K562 (cell line): ENCODE measurements around the gene PTPN18. TPM values are rescaled to one million over a fixed set of nuclear protein-coding genes. Genes with fewer than 3 reads are reported as not detected.
A peak's percentile ranks its signal among the peaks of the same experiment; 100 is the strongest.

Experiments
- BRF1 ChIP-seq: IDR thresholded peaks from 3 replicates; pipeline ENCODE4 v1.6.1; 2011; ENCODE audit warnings: borderline replicate concordance, mild to moderate bottlenecking; ENCODE audit not compliant: insufficient read length; ENCODE audit errors: extremely low read depth
- CXXC5 ChIP-seq: fragments of 250-450 bp; sonication (Bioruptor Pico); IDR thresholded peaks from 2 replicates; pipeline ENCODE4 v1.8.0; 2022; ENCODE audit warnings: inconsistent platforms, mild to moderate bottlenecking, moderate library complexity
- FOXK2 ChIP-seq, 2 experiments: fragments of 450-650 bp; IDR thresholded peaks in 1 of 2; conservative IDR thresholded peaks in 1 of 2; 2 replicates each; pipeline ENCODE4 v1.6.1; 2016; ENCODE audit warnings: low read depth in 2 of 2, mild to moderate bottlenecking in 1 of 2
- HIVEP1 ChIP-seq: fragments of 250-450 bp; sonication (Bioruptor Pico); IDR thresholded peaks from 2 replicates; pipeline ENCODE4 v1.4.0; 2020; ENCODE audit warnings: mild to moderate bottlenecking
- HOXB6 ChIP-seq: fragments of 250-450 bp; sonication (Bioruptor Pico); IDR thresholded peaks from 2 replicates; pipeline ENCODE4 v1.5.1; 2022; ENCODE audit warnings: mild to moderate bottlenecking, borderline replicate concordance
- MAFF ChIP-seq: IDR thresholded peaks from 2 replicates; pipeline ENCODE4 v1.6.1; 2012; ENCODE audit warnings: low read length, improper control_type of control experiment
- MTA3 ChIP-seq: fragments of 450-650 bp; formaldehyde crosslinking; IDR thresholded peaks from 2 replicates; pipeline ENCODE4 v1.6.1; 2017; ENCODE audit warnings: mild to moderate bottlenecking, borderline replicate concordance
- NCOR1 ChIP-seq: fragments of 450-650 bp; IDR thresholded peaks from 2 replicates; pipeline ENCODE4 v1.6.1; 2016; ENCODE audit warnings: mild to moderate bottlenecking, moderate library complexity
- POLR2AphosphoS2 ChIP-seq: IDR thresholded peaks from 2 replicates; pipeline ENCODE4 v1.6.1; 2012; ENCODE audit warnings: low read length, improper control_type of control experiment
- PPARD ChIP-seq: fragments of 250-450 bp; sonication (Bioruptor Pico); IDR thresholded peaks from 2 replicates; pipeline ENCODE4 v1.8.0; 2022; ENCODE audit warnings: inconsistent platforms, mild to moderate bottlenecking, moderate library complexity
- PTTG1 ChIP-seq: fragments of 450-650 bp; IDR thresholded peaks from 2 replicates; pipeline ENCODE4 v1.6.1; 2016; ENCODE audit warnings: low read depth, mild to moderate bottlenecking, missing genetic modification characterization, missing compliant biosample characterization
- SOX6 ChIP-seq: fragments of 450-650 bp; IDR thresholded peaks from 2 replicates; pipeline ENCODE4 v1.6.1; 2014; ENCODE audit warnings: mild to moderate bottlenecking
- STAG1 ChIP-seq: sonication (generic); formaldehyde crosslinking; IDR thresholded peaks from 2 replicates; pipeline ENCODE4 v1.5.0; 2020; ENCODE audit warnings: missing genetic modification reagents, borderline replicate concordance
- TAF7 ChIP-seq: fragments of 450-650 bp; IDR thresholded peaks from 2 replicates; pipeline ENCODE4 v1.6.1; 2016; ENCODE audit warnings: missing genetic modification characterization, missing compliant biosample characterization
- U2AF1 ChIP-seq: fragments of 200-400 bp; formaldehyde crosslinking; optimal IDR thresholded peaks from 2 replicates; pipeline ENCODE3; 2017; ENCODE audit warnings: mild to moderate bottlenecking, low read depth, low read length, moderate library complexity
- ZFPM2 ChIP-seq: fragments of 250-450 bp; sonication (Bioruptor Pico); IDR thresholded peaks from 2 replicates; pipeline ENCODE4 v1.5.1; 2022; ENCODE audit warnings: mild to moderate bottlenecking
- ZNF124 ChIP-seq: sonication (generic); formaldehyde crosslinking; IDR thresholded peaks from 2 replicates; pipeline ENCODE4 v1.8.1; 2022; ENCODE audit warnings: missing genetic modification reagents
- ZNF583 ChIP-seq: fragments of 250-450 bp; sonication (Bioruptor Pico); IDR thresholded peaks from 2 replicates; pipeline ENCODE4 v1.4.0; 2020
- ZNF586 ChIP-seq: fragments of 450-650 bp; formaldehyde crosslinking; conservative IDR thresholded peaks from 2 replicates; pipeline ENCODE4 v1.4.0; 2020; ENCODE audit warnings: mild to moderate bottlenecking, moderate library complexity
- ZNF830 ChIP-seq: fragments of 250-450 bp; sonication (Bioruptor Pico); IDR thresholded peaks from 2 replicates; pipeline ENCODE4 v1.5.0; 2021; ENCODE audit warnings: mild to moderate bottlenecking
- polyA plus RNA-seq, 8 experiments: library from polyadenylated mRNA; depleted of rRNA in 4 of 8; stranded (reverse) in 5 of 8; unstranded in 3 of 8; fragments of >200 nt; fragmentation: Nextera tagmentation in 2 of 8; fragmentation: Illumina TruSeq in 1 of 8; extraction: Ambion mirVana in 2 of 8; extraction: Trizol in 1 of 8; gene quantifications; 2 replicates each; pipeline versions ENCODE4 v1.2.1 to v1.2.3, GENCODE V29; 2011 to 2014; ENCODE audit warnings: inconsistent platforms in 1 of 8, missing spikeins in 1 of 8
- total RNA-seq, 7 experiments: library from RNA; depleted of rRNA in 6 of 7; stranded (reverse); fragments of >200 nt in 6 of 7; fragmentation: Illumina TruSeq in 2 of 7; extraction: Trizol in 2 of 7; gene quantifications; 2 replicates each; pipeline versions ENCODE4 v1.2.1 to v1.2.3, GENCODE V29; 2011 to 2021; ENCODE audit warnings: low replicate concordance in 1 of 7
- TF ChIP-seq, protein P1 (sequence below): fragments of 250-450 bp; sonication (Bioruptor Pico); IDR thresholded peaks from 2 replicates; pipeline ENCODE4 v1.5.0; 2021
- TF ChIP-seq, protein P2 (sequence below): fragments of 250-450 bp; sonication (Bioruptor Pico); IDR thresholded peaks from 2 replicates; pipeline ENCODE4 v1.4.0; 2020; ENCODE audit warnings: borderline replicate concordance
- TF ChIP-seq, protein P3 (sequence below), 3 experiments: fragments of 200-800 bp in 1 of 3; fragments of 250-450 bp in 1 of 3; fragments of 450-650 bp in 1 of 3; sonication (Bioruptor Pico) in 1 of 3; sonication (Bioruptor generic) in 1 of 3; formaldehyde crosslinking in 1 of 3; IDR thresholded peaks; 2 replicates each; pipeline versions ENCODE4 v1.6.1 to v1.8.0; 2016 to 2022; ENCODE audit warnings: mild to moderate bottlenecking in 2 of 3, missing genetic modification characterization in 2 of 3, missing compliant biosample characterization in 1 of 3, moderate library complexity in 1 of 3

The PTPN18 gene
- total and polyA plus RNA-seq, 9 of the 15 experiments (the other 6 are each of a cell fraction or from before 2014, with no cell fraction given), result 11.6 to 90.7 (median 49.6) TPM

DNA sequence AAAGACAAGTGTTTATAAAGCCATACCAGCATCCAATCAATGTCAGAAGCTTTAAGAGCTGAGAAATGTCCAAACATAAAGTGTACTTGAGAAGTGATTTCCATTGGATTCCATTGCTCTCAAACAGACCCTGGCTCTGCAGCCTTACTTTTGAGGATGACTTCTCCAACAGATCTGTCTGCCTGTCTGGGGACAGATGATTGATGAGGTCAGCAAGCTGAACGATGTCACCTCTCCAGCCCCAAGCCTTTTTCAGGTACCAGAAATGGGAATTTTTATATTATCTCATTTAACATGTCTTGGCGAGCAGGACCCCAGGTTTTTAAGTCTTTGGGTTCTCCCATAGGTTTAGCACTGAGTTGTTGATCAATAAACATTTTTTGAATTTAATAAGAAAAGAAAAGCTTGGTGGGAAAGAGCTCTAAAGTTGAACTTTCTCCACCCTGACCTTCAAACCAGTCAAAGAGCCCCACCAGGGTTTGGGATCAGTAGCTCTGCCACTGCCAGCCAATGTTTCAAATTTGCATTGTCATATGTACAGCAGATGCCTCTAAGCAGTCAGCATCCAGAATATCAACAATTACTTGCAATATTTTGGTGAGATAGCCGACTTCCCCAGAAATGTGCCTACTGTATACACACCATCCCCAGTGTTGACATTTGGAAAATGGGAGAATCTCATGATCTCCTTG, 22.5 kb downstream of the PTPN18 start (continued):
- TF ChIP-seq, protein P1, sequence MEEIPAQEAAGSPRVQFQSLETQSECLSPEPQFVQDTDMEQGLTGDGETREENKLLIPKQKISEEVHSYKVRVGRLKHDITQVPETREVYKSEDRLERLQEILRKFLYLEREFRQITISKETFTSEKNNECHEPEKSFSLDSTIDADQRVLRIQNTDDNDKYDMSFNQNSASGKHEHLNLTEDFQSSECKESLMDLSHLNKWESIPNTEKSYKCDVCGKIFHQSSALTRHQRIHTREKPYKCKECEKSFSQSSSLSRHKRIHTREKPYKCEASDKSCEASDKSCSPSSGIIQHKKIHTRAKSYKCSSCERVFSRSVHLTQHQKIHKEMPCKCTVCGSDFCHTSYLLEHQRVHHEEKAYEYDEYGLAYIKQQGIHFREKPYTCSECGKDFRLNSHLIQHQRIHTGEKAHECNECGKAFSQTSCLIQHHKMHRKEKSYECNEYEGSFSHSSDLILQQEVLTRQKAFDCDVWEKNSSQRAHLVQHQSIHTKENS, result no peak
- TF ChIP-seq FOXK2 (conservative IDR thresholded peaks at IDR 0.05 in 1 of 2, IDR thresholded peaks at IDR 0.05 in 1 of 2; ENCODE audit: low read depth in 2 of 2) (peak; percentile 66 to 74), POLR2AphosphoS2 (no peak), ZNF586 (CRISPR knock-in tag) (no peak), PTTG1 (no peak), TAF7 (tag) (no peak), STAG1 (CRISPR knock-in tag) (no peak), HOXB6 (CRISPR knock-in tag) (no peak), MAFF (peak; percentile 73; the same call in 1 of the 2 replicates), ZFPM2 (CRISPR knock-in tag) (no peak), PPARD (no peak), U2AF1 (no peak), CXXC5 (CRISPR knock-in tag) (0 out of 2 replicates have a peak, but pooled peaks have one; percentile 23), HIVEP1 (CRISPR knock-in tag) (no peak), MTA3 (no peak), ZNF583 (no peak), ZNF124 (CRISPR knock-in tag) (no peak), NCOR1 (0 out of 2 replicates have a peak, but pooled peaks have one; percentile 16), ZNF830 (CRISPR knock-in tag) (no peak), SOX6 (no peak), BRF1 (no peak)
- TF ChIP-seq, protein P2, sequence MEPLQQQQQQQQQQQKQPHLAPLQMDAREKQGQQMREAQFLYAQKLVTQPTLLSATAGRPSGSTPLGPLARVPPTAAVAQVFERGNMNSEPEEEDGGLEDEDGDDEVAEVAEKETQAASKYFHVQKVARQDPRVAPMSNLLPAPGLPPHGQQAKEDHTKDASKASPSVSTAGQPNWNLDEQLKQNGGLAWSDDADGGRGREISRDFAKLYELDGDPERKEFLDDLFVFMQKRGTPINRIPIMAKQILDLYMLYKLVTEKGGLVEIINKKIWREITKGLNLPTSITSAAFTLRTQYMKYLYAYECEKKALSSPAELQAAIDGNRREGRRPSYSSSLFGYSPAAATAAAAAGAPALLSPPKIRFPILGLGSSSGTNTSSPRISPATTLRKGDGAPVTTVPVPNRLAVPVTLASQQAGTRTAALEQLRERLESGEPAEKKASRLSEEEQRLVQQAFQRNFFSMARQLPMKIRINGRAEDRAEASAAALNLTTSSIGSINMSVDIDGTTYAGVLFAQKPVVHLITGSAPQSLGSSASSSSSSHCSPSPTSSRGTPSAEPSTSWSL (CRISPR knock-in tag), result no peak
- TF ChIP-seq, protein P3, sequence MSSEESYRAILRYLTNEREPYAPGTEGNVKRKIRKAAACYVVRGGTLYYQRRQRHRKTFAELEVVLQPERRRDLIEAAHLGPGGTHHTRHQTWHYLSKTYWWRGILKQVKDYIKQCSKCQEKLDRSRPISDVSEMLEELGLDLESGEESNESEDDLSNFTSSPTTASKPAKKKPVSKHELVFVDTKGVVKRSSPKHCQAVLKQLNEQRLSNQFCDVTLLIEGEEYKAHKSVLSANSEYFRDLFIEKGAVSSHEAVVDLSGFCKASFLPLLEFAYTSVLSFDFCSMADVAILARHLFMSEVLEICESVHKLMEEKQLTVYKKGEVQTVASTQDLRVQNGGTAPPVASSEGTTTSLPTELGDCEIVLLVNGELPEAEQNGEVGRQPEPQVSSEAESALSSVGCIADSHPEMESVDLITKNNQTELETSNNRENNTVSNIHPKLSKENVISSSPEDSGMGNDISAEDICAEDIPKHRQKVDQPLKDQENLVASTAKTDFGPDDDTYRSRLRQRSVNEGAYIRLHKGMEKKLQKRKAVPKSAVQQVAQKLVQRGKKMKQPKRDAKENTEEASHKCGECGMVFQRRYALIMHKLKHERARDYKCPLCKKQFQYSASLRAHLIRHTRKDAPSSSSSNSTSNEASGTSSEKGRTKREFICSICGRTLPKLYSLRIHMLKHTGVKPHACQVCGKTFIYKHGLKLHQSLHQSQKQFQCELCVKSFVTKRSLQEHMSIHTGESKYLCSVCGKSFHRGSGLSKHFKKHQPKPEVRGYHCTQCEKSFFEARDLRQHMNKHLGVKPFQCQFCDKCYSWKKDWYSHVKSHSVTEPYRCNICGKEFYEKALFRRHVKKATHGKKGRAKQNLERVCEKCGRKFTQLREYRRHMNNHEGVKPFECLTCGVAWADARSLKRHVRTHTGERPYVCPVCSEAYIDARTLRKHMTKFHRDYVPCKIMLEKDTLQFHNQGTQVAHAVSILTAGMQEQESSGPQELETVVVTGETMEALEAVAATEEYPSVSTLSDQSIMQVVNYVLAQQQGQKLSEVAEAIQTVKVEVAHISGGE (CRISPR knock-in tag; IDR thresholded peaks at IDR 0.05), result no peak; a peak in 1 of 6 replicates
